ENCODE results near the gene LRRC23. TPM values are rescaled to one million over a fixed set of nuclear protein-coding genes. Genes with fewer than 3 reads are reported as not detected.
A peak's percentile ranks its signal among the peaks of the same experiment; 100 is the strongest.
"Not testable (repeated sequence)": the region's sequence is repeated elsewhere in the genome, so short reads cannot be mapped to it uniquely, and the experiment has no call there.

Gene LRRC23
- total RNA-seq, 3 donors from 2014 or later (not counting 1 experiment from before 2014, with no cell fraction given), result 8.1 to 16.8 (median 9.8) TPM

- Histone ChIP-seq H3K4me1 (ENCODE audit: control insufficient read depth, insufficient read depth, low read length) (peaks cover 48% of the 10 kb centered on the region), H3K27ac (ENCODE audit: low read length) (peak within 1 kb of the TSS; percentile 71), H3K9me3 (ENCODE audit: control insufficient read depth, insufficient read depth, low read length) (no peaks in the 10 kb centered on the region), H3K36me3 (ENCODE audit: control insufficient read depth, insufficient read depth, low read length) (peaks cover 33% of the 10 kb centered on the region), H3K4me3 (ENCODE audit: low read length) (peak within 1 kb of the TSS; percentile 48), H3K27me3 (ENCODE audit: control insufficient read depth, insufficient read depth, low read length) (no peaks in the 10 kb centered on the region)
- H3K27ac Mint-ChIP-seq, result peak within 1 kb of the TSS; percentile 74 to 84
- no peaks in the 10 kb centered on the region for H3K9me3 Mint-ChIP-seq
- H3K4me1 Mint-ChIP-seq, result peaks cover 36 to 46% of the 10 kb centered on the region in 2 donors
- no peaks in the 10 kb centered on the region for H3K36me3 Mint-ChIP-seq
- WGBS (ENCODE audit: insufficient coverage), result under 1% methylated on average over 86 of the region's 86 CpGs
- H3K4me3 Mint-ChIP-seq, result peak within 1 kb of the TSS; percentile 95
- peak; percentile 83 to 93 (median 89) for ATAC-seq
- peak; percentile 66 to 85 for DNase-seq
- TF ChIP-seq CTCF (IDR thresholded peaks at IDR 0.05), result no peak
- intact Hi-C loops (cut with micrococcal nuclease), result no loop called here
- H3K27me3 Mint-ChIP-seq (ENCODE audit: low read depth in 2 of 2), result no peaks in the 10 kb centered on the region
Observed at GRCh38 chr12:6867413-6868210, 37.0 kb upstream of the LRRC23 start, which contains the start of gene TPI1. TSS of gene TPI1 (plus strand) at chr12:6867531. CDS start at chr12:6867567, 36 bp downstream.

- peaks cover 26% of the 10 kb centered on the region for H3K36me3 ChIP-seq (ENCODE audit: control insufficient read depth, insufficient read depth, low read length)
- peak overlapping the region; percentile 47 for H3K27ac ChIP-seq (ENCODE audit: low read length)
- peak overlapping the region; percentile 48 for H3K4me3 ChIP-seq (ENCODE audit: low read length)
- Mint-ChIP-seq H3K9me3 (no peaks in the 10 kb centered on the region), H3K4me1 (peaks cover 38 to 53% of the 10 kb centered on the region in 2 donors), H3K4me3 (peak overlapping the region; percentile 82), H3K36me3 (no peaks in the 10 kb centered on the region), H3K27me3 (ENCODE audit: low read depth in 2 of 2) (no peaks in the 10 kb centered on the region), H3K27ac (peak overlapping the region; percentile 72 to 84)
- DNase-seq (peak in 1 of 2 donors; percentile 36), ATAC-seq (no peak)
- peaks cover 51% of the 10 kb centered on the region for H3K4me1 ChIP-seq (ENCODE audit: control insufficient read depth, insufficient read depth, low read length)
- no peaks in the 10 kb centered on the region for H3K27me3 ChIP-seq (ENCODE audit: control insufficient read depth, insufficient read depth, low read length)
- intact Hi-C loops (cut with micrococcal nuclease), result loop anchor here (1.0 kb wide), 3 partner anchors 16 to 245 kb away; partner anchors contain the start of genes C1R and USP5
- no peaks in the 10 kb centered on the region for H3K9me3 ChIP-seq (ENCODE audit: control insufficient read depth, insufficient read depth, low read length)
- WGBS (ENCODE audit: insufficient coverage), result 19% methylated on average over 22 of the region's 22 CpGs
- no peak for TF ChIP-seq CTCF (IDR thresholded peaks at IDR 0.05)
Observed at GRCh38 chr12:6868211-6869048, 36.2 kb upstream of the LRRC23 start.

- WGBS (ENCODE audit: insufficient coverage), result 47% methylated on average over 12 of the region's 12 CpGs
- peaks cover 23% of the 10 kb centered on the region for H3K36me3 ChIP-seq (ENCODE audit: control insufficient read depth, insufficient read depth, low read length)
- ATAC-seq (peak in 1 of 3 donors; percentile 7), DNase-seq (peak; percentile 81 to 93)
- peaks cover 44 to 58% of the 10 kb centered on the region in 2 donors for H3K4me1 Mint-ChIP-seq
- no peaks in the 10 kb centered on the region for H3K9me3 Mint-ChIP-seq
- no peaks in the 10 kb centered on the region for H3K9me3 ChIP-seq (ENCODE audit: control insufficient read depth, insufficient read depth, low read length)
- H3K27me3 Mint-ChIP-seq (ENCODE audit: low read depth in 2 of 2), result no peaks in the 10 kb centered on the region
- H3K4me3 ChIP-seq (ENCODE audit: low read length), result no peak overlapping the region
- H3K27ac ChIP-seq (ENCODE audit: low read length), result no peak overlapping the region
- peaks cover 60% of the 10 kb centered on the region for H3K4me1 ChIP-seq (ENCODE audit: control insufficient read depth, insufficient read depth, low read length)
- H3K27ac Mint-ChIP-seq, result peak overlapping the region; percentile 72 to 84
- H3K27me3 ChIP-seq (ENCODE audit: control insufficient read depth, insufficient read depth, low read length), result no peaks in the 10 kb centered on the region
- peak overlapping the region; percentile 82 for H3K4me3 Mint-ChIP-seq
- peak; percentile 84 for TF ChIP-seq CTCF (IDR thresholded peaks at IDR 0.05)
- intact Hi-C loops (cut with micrococcal nuclease), result loop anchor here (1.0 kb wide), 3 partner anchors 17 to 244 kb away; partner anchors contain the start of genes C1R and USP5
- no peaks in the 10 kb centered on the region for H3K36me3 Mint-ChIP-seq
Observed at GRCh38 chr12:6869049-6870021, 35.3 kb upstream of the LRRC23 start.

GRCh38 chr12:6870304-6870703, 34.3 kb upstream of the LRRC23 start:
- DNase-seq; H3K36me3 Mint-ChIP-seq; H3K9me3 Mint-ChIP-seq; H3K4me3 ChIP-seq (ENCODE audit: low read length); ATAC-seq; H3K27me3 ChIP-seq (ENCODE audit: control insufficient read depth, insufficient read depth, low read length); H3K27ac ChIP-seq (ENCODE audit: low read length); H3K27me3 Mint-ChIP-seq (ENCODE audit: low read depth in 2 of 2); intact Hi-C loops (cut with micrococcal nuclease); H3K9me3 ChIP-seq (ENCODE audit: control insufficient read depth, insufficient read depth, low read length): not testable (repeated sequence)
- peaks cover 62% of the 10 kb centered on the region for H3K4me1 ChIP-seq (ENCODE audit: control insufficient read depth, insufficient read depth, low read length)
- Mint-ChIP-seq H3K4me3 (peak overlapping the region; percentile 52), H3K27ac (peak overlapping the region in 1 of 2 donors; percentile 87), H3K4me1 (peaks cover 44 to 64% of the 10 kb centered on the region in 2 donors)
- no CpG with 5 or more reads among the region's 4 CpGs for WGBS (ENCODE audit: insufficient coverage)
- peaks cover 19% of the 10 kb centered on the region for H3K36me3 ChIP-seq (ENCODE audit: control insufficient read depth, insufficient read depth, low read length)
